ENCODE data around the gene PRPF19. TPM values are rescaled to one million over a fixed set of nuclear protein-coding genes. Genes with fewer than 3 reads are reported as not detected.

PRPF19 gene
- total RNA-seq, 3 donors from 2014 or later (not counting 1 experiment from before 2014, with no cell fraction given), result 61.0 to 69.7 (median 67.5) TPM

- Mint-ChIP-seq H3K36me3 (no peaks in the 10 kb centered on the region), H3K4me3 (no peak overlapping the region), H3K27ac (no peak overlapping the region)
Observed at GRCh38 chr11:60869451-60869825, 36.9 kb downstream of the PRPF19 start.

GRCh38 chr11:60868682-60869450 lies 37.5 kb downstream of the PRPF19 start:
- Mint-ChIP-seq H3K36me3 (no peaks in the 10 kb centered on the region), H3K27ac (no peak overlapping the region), H3K27me3 (ENCODE audit: low read depth in 2 of 2) (peaks cover 0 to 4% of the 10 kb centered on the region in 2 donors), H3K4me1 (peaks cover 0 to 4% of the 10 kb centered on the region in 2 donors), H3K9me3 (no peaks in the 10 kb centered on the region), H3K4me3 (no peak overlapping the region)
- Histone ChIP-seq H3K4me1 (ENCODE audit: control insufficient read depth, insufficient read depth, low read length) (peaks cover 9% of the 10 kb centered on the region), H3K27ac (ENCODE audit: low read length) (no peak overlapping the region), H3K9me3 (ENCODE audit: control insufficient read depth, insufficient read depth, low read length) (no peaks in the 10 kb centered on the region), H3K4me3 (ENCODE audit: low read length) (no peak overlapping the region), H3K36me3 (ENCODE audit: control insufficient read depth, insufficient read depth, low read length) (no peaks in the 10 kb centered on the region), H3K27me3 (ENCODE audit: control insufficient read depth, insufficient read depth, low read length) (no peaks in the 10 kb centered on the region)
- no peak for TF ChIP-seq CTCF (IDR thresholded peaks at IDR 0.05)
- intact Hi-C loops (cut with micrococcal nuclease), result no loop called here
- DNase-seq (no peak), ATAC-seq (no peak)
- 84% methylated on average over 8 of the region's 10 CpGs for WGBS (ENCODE audit: insufficient coverage)

More at GRCh38 chr11:60869451-60869825, 36.9 kb downstream of the PRPF19 start:
- Histone ChIP-seq H3K4me1 (ENCODE audit: control insufficient read depth, insufficient read depth, low read length) (peaks cover 9% of the 10 kb centered on the region), H3K4me3 (ENCODE audit: low read length) (no peak overlapping the region), H3K27me3 (ENCODE audit: control insufficient read depth, insufficient read depth, low read length) (no peaks in the 10 kb centered on the region), H3K9me3 (ENCODE audit: control insufficient read depth, insufficient read depth, low read length) (no peaks in the 10 kb centered on the region), H3K36me3 (ENCODE audit: control insufficient read depth, insufficient read depth, low read length) (no peaks in the 10 kb centered on the region), H3K27ac (ENCODE audit: low read length) (no peak overlapping the region)
- TF ChIP-seq CTCF (IDR thresholded peaks at IDR 0.05), result no peak
- intact Hi-C loops (cut with micrococcal nuclease), result no loop called here
- Mint-ChIP-seq H3K9me3 (no peaks in the 10 kb centered on the region), H3K27me3 (ENCODE audit: low read depth in 2 of 2) (peaks cover 0 to 4% of the 10 kb centered on the region in 2 donors), H3K4me1 (peaks cover 0 to 4% of the 10 kb centered on the region in 2 donors)
- no peak for ATAC-seq
- no peak for DNase-seq
- WGBS (ENCODE audit: insufficient coverage), result 93% methylated on average over 7 of the region's 7 CpGs

GRCh38 chr11:60867871-60868681 lies 38.3 kb downstream of the PRPF19 start:
- H3K4me3 ChIP-seq (ENCODE audit: low read length), result no peak overlapping the region
- intact Hi-C loops (cut with micrococcal nuclease), result no loop called here
- H3K4me1 Mint-ChIP-seq, result peaks cover 0 to 4% of the 10 kb centered on the region in 2 donors
- no peaks in the 10 kb centered on the region for H3K27me3 ChIP-seq (ENCODE audit: control insufficient read depth, insufficient read depth, low read length)
- DNase-seq (no peak), ATAC-seq (no peak)
- WGBS (ENCODE audit: insufficient coverage), result 62% methylated on average over 10 of the region's 10 CpGs
- H3K36me3 ChIP-seq (ENCODE audit: control insufficient read depth, insufficient read depth, low read length), result no peaks in the 10 kb centered on the region
- H3K36me3 Mint-ChIP-seq, result no peaks in the 10 kb centered on the region
- H3K27ac Mint-ChIP-seq, result no peak overlapping the region
- no peak overlapping the region for H3K4me3 Mint-ChIP-seq
- TF ChIP-seq CTCF (IDR thresholded peaks at IDR 0.05), result no peak
- no peak overlapping the region for H3K27ac ChIP-seq (ENCODE audit: low read length)
- no peaks in the 10 kb centered on the region for H3K9me3 ChIP-seq (ENCODE audit: control insufficient read depth, insufficient read depth, low read length)
- H3K9me3 Mint-ChIP-seq, result no peaks in the 10 kb centered on the region
- peaks cover 9% of the 10 kb centered on the region for H3K4me1 ChIP-seq (ENCODE audit: control insufficient read depth, insufficient read depth, low read length)
- H3K27me3 Mint-ChIP-seq (ENCODE audit: low read depth in 2 of 2), result peaks cover 0 to 4% of the 10 kb centered on the region in 2 donors

All from natural killer cell (primary cell).